ENCODE results near the gene HNRNPA3. TPM values are rescaled to one million over a fixed set of nuclear protein-coding genes. Genes with fewer than 3 reads are reported as not detected.

HNRNPA3 gene
- total and polyA plus RNA-seq, 2 of the 13 experiments (the other 11 are each of a cell fraction or from before 2014, with no cell fraction given): 73.3 to 97.7 TPM

- TF ChIP-seq TEAD3 (CRISPR knock-in tag; optimal IDR thresholded peaks at IDR 0.05; ENCODE audit: borderline replicate concordance) (peak; percentile 87), ZNF460 (CRISPR knock-in tag; IDR thresholded peaks at IDR 0.05; ENCODE audit: borderline replicate concordance) (peak; percentile 65; the same call in 1 of the 2 replicates)
Measured at GRCh38 chr2:177175917-177176668, 36.5 kb upstream of the HNRNPA3 start (continued).

- intact Hi-C loops (cut with micrococcal nuclease; ENCODE audit: unreplicated experiment) (no loop called here), in situ Hi-C loops (cut with HindIII; ENCODE audit: extremely low pct_ligation_motif_present, low pct_unique_long_range_greater_than_20kb) (no loop called here)
- H3K4me2 ChIP-seq (ENCODE audit: low read depth, low read length): no peak overlapping the region
- H3K9me3 ChIP-seq (ENCODE audit: low read length): no peaks in the 10 kb centered on the region
- no peak for FAIRE-seq
- ChIA-PET CTCF (ENCODE audit: low intra/inter-chr PET ratio, low total read pairs) (no interaction called here), POLR2A (no interaction called here)
- H3K79me2 ChIP-seq (ENCODE audit: insufficient read depth, low read length): no peaks in the 10 kb centered on the region
- no peaks in the 10 kb centered on the region for H3K27me3 ChIP-seq (ENCODE audit: control insufficient read depth in 1 of 2, insufficient read depth in 2 of 2, low read length in 2 of 2)
- H3K4me3 ChIP-seq (replicated peaks in 1 of 3; ENCODE audit: insufficient read depth in 1 of 3, low read depth in 2 of 3, low read length in 3 of 3): no peak overlapping the region
- no peak overlapping the region for H3K9ac ChIP-seq (ENCODE audit: insufficient read depth, low read depth, low read length)
- no peak overlapping the region for H3K27ac ChIP-seq (ENCODE audit: extremely low read length, insufficient read depth, low read length)
- ATAC-seq: no peak
- DNase-seq (ENCODE audit: low spot score): no peak
- no peak for TF ChIP-seq NR1H2 (CRISPR knock-in tag; IDR thresholded peaks at IDR 0.05; ENCODE audit: borderline replicate concordance, low read depth)
- TF ChIP-seq PRMT3 (CRISPR knock-in tag; IDR thresholded peaks at IDR 0.05; ENCODE audit: borderline replicate concordance, low read depth): no peak
- no peak for TF ChIP-seq HMGA1 (CRISPR knock-in tag; conservative IDR thresholded peaks at IDR 0.05)
- TF ChIP-seq ZNF740 (CRISPR knock-in tag; IDR thresholded peaks at IDR 0.05): no peak
- no peak for TF ChIP-seq KAT2B (IDR thresholded peaks at IDR 0.05; ENCODE audit: borderline replicate concordance, low read depth, low read length)
- no peak for TF ChIP-seq ZNF121 (CRISPR knock-in tag; IDR thresholded peaks at IDR 0.05)
- H3K4me1 ChIP-seq (ENCODE audit: insufficient read depth, low read length): peaks cover 63% of the 10 kb centered on the region
- no peaks in the 10 kb centered on the region for H4K20me1 ChIP-seq (ENCODE audit: insufficient read depth, low read length)
- H2AFZ ChIP-seq (ENCODE audit: low read length): no peak overlapping the region
- no peaks in the 10 kb centered on the region for H3K36me3 ChIP-seq (replicated peaks in 1 of 2; ENCODE audit: control insufficient read depth in 1 of 2, insufficient read depth in 2 of 2, low read length in 2 of 2)
- BruUV-seq (replicated peaks): no TSS peak
- WGBS (ENCODE audit: low lambda C conversion rate): 52% methylated on average over 1 of the region's 1 CpG
Measured at GRCh38 chr2:177178797-177179196, 33.8 kb upstream of the HNRNPA3 start.

All from HepG2 (cell line).